Embryonic facial prominence (tissue), 1 donor: ENCODE results near the gene HNRNPAB.
A peak's percentile ranks its signal among the peaks of the same experiment; 100 is the strongest.
"Not testable (repeated sequence)": the region's sequence is repeated elsewhere in the genome, so short reads cannot be mapped to it uniquely, and the experiment has no call there.

Experiments
- DNase-seq: peaks from one replicate; pipeline ENCODE4 v3.0.0-alpha.2; 2016; ENCODE audit errors: extremely low spot score

Gene HNRNPAB

GRCh38 chr5:178196986-178197385 lies 7.3 kb upstream of the HNRNPAB start:
- no peak for DNase-seq

- DNase-seq = not testable (repeated sequence)
These were observed 6.2 kb upstream of the HNRNPAB start for GRCh38 chr5:178198151-178198550.

- no peak for DNase-seq
These were observed 5.6 kb upstream of the HNRNPAB start for GRCh38 chr5:178198706-178199105.

GRCh38 chr5:178199581-178200434 lies 4.5 kb upstream of the HNRNPAB start:
- DNase-seq = no peak

GRCh38 chr5:178201221-178201926 lies 3.0 kb upstream of the HNRNPAB start:
- DNase-seq = no peak

GRCh38 chr5:178201927-178202235 lies 2.5 kb upstream of the HNRNPAB start:
- no peak for DNase-seq

- DNase-seq = no peak
These were observed 1.8 kb upstream of the HNRNPAB start for GRCh38 chr5:178202541-178202940.

- DNase-seq = no peak
These were observed 607 bp upstream of the HNRNPAB start for GRCh38 chr5:178203670-178204181.

GRCh38 chr5:178204935-178205748 lies 809 bp downstream of the HNRNPAB start:
- DNase-seq = peak; percentile 10

- no peak for DNase-seq
These were observed 1.4 kb downstream of the HNRNPAB start for GRCh38 chr5:178205749-178206047.

GRCh38 chr5:178206166-178207101 lies 2.1 kb downstream of the HNRNPAB start:
- DNase-seq = no peak

- DNase-seq = no peak
These were observed 3.0 kb downstream of the HNRNPAB start for GRCh38 chr5:178207183-178207916.

GRCh38 chr5:178207917-178208280 lies 3.6 kb downstream of the HNRNPAB start:
- no peak for DNase-seq

GRCh38 chr5:178208540-178209227 lies 4.4 kb downstream of the HNRNPAB start:
- DNase-seq = no peak

- DNase-seq = no peak
These were observed 5.2 kb downstream of the HNRNPAB start for GRCh38 chr5:178209334-178210072.

GRCh38 chr5:178210073-178210535 lies 5.8 kb downstream of the HNRNPAB start:
- DNase-seq = no peak

- no peak for DNase-seq
These were observed 6.4 kb downstream of the HNRNPAB start for GRCh38 chr5:178210686-178211085.

- DNase-seq = no peak
These were observed 7.0 kb downstream of the HNRNPAB start for GRCh38 chr5:178211095-178212048.
